NCI-H526 treated with DMSO at 0.1 percent for 48 hours (cell line): ENCODE data around the gene WIZ.
"Not testable (repeated sequence)": the region's sequence is repeated elsewhere in the genome, so short reads cannot be mapped to it uniquely, and the experiment has no call there.

Experiments
- DNase-seq: peaks from one replicate; lab custom pipeline; 2025; lab: John Stamatoyannopoulos, UW

WIZ gene

GRCh38 chr19:15403151-15403531 is 46.6 kb downstream of the WIZ start:
- DNase-seq, result no peak

DNA sequence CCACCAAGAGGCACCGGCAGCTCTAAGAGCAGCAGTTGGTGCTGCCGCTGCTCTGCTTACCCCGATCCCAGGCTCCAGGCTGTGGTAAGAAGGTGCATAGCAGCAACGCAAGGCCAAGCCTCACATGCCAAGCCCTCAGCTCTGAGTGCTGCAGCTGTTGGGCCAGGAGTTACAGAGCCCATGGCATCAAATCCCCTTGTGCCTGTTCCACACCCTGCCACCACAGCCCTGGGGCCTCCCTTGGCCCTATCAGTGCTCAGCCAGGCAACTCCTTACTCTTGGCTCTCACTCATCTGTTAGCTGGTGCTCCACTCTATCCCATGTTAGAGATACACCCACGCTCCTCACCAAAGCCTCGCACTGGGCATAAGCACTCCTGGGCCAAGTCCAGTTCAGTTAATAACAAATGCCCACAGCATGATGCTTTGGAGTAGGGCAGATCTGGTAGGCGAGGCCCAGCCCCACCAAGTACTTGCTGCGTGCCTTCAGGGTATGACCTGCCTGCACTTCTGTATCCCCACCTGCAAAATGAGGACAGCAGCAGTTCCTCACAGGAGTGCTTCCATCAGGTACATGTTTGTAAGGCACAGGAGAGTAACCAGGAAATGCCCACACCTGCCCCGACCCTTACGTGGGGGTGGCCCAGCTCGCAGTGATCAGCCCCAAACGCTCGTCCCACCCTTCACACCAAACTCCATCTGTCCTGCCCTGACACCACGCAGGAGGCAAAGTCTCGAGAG is 47.2 kb downstream of the WIZ start:
- DNase-seq, result no peak

GRCh38 chr19:15401397-15401710 is 48.4 kb downstream of the WIZ start:
- DNase-seq, result no peak

DNA sequence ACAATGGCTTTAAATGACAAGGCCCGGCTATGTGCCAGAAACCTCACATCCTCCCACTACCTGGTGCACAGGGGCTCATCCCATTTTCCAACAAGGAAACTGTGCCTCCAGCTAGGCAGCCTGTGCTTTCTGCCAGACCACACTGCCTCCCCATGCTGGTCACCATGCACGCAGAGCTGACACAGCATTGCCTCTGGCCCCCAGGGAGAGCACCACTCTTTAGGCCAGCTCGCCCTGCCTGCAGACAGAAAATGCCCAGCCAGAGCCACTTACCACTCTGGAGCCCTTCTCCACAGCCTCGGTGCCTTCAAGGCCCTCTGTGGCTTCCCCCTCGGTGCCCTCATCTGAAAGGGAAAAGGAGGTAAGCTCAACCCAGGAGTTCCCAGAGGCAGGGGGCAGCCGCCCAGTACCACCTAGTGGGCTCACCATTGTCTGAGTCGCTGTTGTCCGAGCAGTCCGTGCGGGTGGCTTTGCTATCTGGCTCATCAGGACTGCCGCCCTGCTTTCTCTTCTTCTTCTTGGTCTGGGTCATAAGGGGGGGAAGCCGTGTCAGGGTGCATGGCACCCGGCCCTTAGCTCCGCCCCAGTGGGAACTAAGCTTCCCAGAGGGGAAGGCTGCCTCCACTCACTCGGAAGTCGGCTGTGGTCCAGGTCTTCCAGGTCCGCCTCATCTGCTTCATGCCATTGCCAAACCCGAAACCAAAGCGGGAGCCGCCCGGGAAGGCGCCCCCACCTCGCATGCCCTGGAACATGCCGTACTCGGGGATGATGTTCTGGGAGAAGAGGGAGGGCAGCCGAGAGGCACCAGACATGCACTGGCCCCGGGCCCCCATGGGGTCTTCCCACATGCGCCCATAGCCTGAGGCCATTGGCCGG is 49.0 kb downstream of the WIZ start:
- DNase-seq, result no peak

GRCh38 chr19:15399635-15400034 is 50.1 kb downstream of the WIZ start:
- no peak for DNase-seq

DNA sequence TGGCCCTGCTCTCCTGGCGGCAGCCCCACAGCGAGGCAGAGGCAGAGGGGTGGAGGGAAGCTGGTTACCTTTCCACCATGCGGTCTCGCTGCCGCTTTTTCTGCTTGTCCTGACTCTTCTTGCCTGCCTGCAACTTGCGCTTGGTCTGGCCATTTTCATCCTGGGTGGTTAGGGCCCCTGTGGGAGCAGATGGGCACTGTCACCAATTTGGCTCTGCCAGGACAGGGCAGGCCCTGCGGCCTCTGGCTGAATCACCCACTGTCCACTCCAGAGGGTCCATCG is 50.6 kb downstream of the WIZ start:
- no peak for DNase-seq

- DNase-seq, result no peak
Measured at GRCh38 chr19:15398501-15399233, 51.1 kb downstream of the WIZ start.

GRCh38 chr19:15397782-15398181 is 52.0 kb downstream of the WIZ start:
- no peak for DNase-seq

DNA sequence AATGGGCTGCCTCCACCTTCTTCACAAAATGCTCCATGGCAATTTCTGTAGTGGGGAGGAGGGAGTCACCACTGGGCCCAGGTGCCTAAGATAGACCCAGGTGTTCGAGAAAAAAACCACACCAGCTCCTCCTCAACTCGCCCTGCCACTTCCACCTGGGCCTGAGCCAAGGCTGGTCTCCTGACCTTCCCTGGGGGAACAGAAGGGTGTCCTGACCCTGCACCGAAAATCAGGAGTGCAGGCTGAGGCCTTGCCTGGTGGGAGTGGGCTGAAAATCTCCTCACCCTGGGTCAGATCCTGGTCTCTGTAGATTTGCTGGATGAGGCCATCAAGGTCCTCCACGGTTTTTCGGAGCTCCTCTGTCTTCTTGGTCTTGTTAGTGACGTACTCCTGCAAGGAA is 52.5 kb downstream of the WIZ start:
- no peak for DNase-seq

DNA sequence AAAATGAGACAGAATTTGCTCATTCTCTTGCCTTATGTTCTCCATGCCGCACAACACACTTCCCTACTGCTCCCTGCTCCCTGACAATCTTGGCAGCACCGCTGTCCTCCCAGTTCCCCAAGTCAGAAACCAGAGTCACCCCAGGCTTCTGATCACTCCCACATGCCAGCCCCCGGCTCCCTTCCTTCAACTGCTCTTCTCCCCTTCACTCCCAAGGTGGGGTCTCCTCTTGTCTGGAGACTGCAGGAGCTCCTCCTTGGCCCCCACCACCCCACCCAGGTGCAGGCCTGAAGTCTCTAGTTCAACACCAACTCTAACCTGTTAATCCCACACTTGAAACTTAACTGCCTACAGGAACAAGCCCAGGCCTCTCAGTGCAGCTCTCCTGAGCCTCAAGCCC is 53.3 kb downstream of the WIZ start:
- DNase-seq, result no peak

DNA sequence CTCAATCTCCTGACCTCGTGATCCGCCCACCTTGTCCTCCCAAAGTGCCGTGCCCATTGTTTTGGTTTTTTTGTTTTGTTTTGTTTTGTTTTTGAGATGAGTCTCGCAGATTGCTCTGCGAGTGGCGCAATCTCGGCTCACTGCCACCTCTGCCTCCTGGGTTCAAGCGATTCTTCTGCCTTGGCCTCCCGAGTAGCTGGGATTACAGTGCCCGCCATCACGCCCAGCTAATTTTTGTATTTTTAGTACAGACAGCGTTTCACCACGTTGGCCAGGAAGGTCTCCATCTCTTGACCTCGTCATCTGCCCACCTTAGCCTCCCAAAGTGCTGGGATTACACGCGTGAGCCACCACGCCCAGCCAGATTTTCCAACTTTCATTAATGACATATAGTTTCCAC is 54.5 kb downstream of the WIZ start:
- DNase-seq, result not testable (repeated sequence)

DNA sequence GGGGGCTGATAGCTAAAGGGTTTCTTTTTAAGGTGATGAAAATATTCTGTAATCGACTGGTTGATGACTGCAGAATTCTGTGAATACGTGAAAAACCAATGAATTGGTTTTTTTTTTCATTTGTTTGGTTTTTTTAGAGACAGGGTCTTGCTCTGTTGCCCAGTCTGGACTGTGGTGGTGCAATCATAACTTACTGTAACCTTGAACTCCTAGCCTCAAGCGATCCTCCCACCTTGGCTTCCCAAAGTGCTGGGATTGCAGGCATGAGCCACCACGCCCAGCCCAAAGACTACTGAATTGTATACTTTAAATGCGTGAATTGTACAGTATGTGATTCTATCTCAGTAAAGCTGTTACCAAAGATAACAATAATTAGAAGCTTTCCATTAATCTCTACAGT is 55.3 kb downstream of the WIZ start:
- DNase-seq, result no peak

DNA sequence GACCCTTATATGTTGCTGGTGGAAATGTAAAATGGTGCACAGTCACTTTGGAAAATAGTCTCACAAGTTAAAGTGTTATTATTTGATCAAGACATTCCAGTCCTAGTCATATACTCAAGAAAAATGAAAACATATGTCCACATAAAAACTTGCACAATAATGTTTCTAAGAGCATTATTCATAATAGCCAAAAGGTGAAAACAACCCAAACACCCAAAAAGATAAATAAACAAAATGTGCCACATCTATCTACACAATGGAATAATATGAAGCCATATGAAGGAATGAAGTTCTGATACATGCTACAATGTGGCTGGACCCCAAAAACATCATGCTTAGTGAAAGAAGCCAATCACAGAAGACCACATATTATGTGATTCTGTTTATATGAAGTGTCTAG is 55.8 kb downstream of the WIZ start:
- DNase-seq, result no peak

DNA sequence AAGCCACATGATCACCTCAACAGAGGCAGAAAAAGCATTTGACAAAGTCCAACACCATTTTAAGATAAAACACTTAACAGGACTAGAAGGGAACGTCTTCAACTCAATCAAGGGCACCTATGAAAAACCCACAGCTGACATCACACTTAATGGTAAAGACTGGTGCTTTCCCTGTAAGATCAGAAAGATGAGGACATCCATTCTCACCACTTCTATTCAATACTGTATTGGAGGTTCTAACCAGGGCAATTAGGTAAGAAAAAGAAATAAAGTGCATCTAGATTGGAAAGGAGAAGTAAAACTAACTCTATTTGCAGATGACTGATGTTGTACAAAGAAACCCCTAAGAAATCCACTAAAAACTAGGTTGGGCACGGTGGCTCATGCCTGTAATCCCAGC is 58.9 kb downstream of the WIZ start:
- no peak for DNase-seq

DNA sequence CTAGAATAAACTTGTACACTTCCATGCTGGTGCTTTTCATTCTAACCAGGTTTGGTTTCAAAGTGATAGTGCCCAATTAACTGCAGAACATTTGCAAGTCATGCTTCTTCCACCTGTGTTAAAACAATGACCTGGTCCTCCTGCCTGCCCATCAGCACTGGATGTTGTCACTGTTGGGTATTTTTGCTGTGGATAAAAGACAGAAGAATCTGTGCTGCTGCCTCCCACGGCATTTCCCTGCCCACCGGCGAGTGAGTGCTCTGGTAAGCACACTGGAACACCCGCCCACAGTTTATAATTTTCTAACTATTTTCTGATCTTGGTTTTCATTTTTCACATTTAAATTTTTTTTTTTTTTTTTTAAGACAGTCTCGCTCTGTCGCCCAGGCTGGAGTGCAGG is 67.9 kb downstream of the WIZ start:
- no peak for DNase-seq

- DNase-seq, result no peak
Measured at GRCh38 chr19:15381429-15381828, 68.3 kb downstream of the WIZ start.

DNA sequence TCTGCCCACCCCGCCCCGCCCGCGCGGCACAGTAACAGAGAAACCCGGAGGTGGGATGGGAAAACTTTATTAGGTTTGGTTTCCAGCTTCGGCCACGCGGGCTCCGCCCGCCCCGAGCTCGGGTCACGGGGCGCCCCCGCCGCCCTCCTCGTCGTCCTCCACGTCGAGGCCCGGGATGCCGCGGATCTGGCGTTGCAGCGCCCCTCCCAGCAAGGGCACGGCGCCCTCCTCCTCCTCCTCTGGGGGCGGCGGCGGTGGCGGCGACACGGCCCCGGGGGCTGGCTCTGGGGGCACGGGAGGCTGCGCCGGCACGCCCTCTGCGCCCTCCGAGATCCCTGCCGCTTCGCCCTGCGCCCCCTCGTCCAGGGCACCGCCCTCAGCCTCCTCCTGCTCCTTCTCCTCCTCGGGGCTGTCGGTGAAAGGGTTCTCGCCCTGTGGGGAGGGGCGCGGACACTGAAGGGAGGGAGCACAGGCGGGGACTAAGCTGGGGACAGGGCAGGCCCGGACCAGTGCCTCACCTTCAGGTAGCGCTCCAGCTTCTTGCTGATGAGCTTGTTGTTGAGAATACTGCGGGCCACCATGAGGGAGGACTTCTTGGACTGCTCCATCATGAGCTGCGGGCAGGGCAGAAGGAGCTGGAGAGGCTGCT is 69.6 kb downstream of the WIZ start:
- peak; percentile 26 for DNase-seq

DNA sequence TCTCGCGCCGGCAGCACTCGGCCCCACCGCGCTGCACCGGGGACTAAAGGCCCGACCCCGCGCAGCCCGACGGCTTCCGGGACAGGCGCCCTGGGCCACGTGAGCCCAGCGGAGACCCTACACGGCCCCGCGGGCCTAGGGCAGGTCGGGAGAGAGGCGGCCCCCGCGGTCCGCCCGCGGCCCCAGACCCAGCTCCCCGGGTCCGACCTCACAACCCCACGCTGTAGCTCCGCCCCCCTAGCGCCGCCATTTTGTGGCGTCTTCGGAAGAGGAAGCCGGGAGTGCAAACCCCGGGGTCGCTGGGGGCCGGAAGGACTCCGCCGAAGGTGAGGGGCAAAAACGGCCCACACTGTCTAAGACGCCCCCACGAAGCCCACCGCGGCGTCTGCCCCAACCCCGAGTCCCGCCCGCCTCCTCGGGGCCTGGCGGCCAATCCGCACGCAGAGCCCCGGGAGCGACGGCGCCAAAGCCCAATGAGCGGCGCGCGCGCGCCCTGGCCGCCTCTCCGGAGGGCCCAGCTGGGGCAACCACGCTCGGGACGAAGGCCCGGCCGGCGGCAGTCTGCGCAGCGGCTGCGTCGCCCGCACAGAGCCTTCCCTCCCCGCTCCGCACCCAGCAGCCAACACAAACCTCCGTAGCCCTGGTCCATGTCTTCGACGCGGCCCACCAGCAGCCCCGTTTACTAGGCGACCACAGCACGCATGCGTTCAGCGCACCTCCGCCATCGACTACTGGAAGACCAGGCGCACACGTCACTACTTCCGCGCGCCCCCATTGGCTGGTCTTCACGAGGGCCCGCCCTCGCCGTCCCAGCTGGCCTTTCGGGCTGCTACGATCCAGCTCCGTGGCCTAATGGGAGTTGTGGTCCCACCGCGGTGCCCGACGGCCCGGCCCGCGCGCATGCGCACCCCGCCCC is 70.4 kb downstream of the WIZ start, which contains the start of gene AKAP8:
TSS of gene AKAP8 (minus strand) at position 705 of the 916 bp plus-strand sequence. CDS start at position 649, 56 bp downstream.
- DNase-seq, result peak; percentile 85

- DNase-seq, result no peak
Measured at GRCh38 chr19:15378534-15379082, 71.1 kb downstream of the WIZ start.

GRCh38 chr19:15374796-15375440 is 74.8 kb downstream of the WIZ start:
- no peak for DNase-seq
